ENCODE measurements around the gene ZNF652. TPM values are rescaled to one million over a fixed set of nuclear protein-coding genes. Genes with fewer than 3 reads are reported as not detected.

Gene ZNF652
- total RNA-seq, 4 donors from 2014 or later: 36.5 to 56.1 (median 42.5) TPM

DNA sequence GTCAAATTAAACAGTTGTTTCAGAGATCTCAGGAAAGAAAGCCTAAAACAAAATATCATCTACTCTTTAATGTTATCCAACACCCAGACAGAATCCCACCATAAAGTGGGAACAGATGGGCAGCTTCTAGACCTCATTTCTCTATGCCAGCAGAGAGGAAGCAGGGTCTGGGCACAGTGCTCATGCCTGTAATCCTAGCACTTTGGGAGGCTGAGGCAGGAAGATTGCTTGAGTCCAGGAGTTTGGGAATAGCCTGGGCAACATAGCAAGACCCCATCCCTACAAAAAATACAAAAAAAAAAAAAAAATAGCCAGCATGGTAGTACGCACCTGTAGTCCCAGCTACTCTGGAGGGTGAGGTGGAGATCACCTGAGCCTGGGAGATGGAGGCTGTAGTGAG lies 13.5 kb upstream of the ZNF652 start:
- H3K9me3 ChIP-seq: no peaks in the 10 kb centered on the region
- no peaks in the 10 kb centered on the region for H3K36me3 ChIP-seq
- no peak overlapping the region for H3K4me3 ChIP-seq
- H3K27me3 ChIP-seq: no peaks in the 10 kb centered on the region
- no peak overlapping the region for H3K27ac ChIP-seq
- DNase-seq: peak in 1 of 3 donors; percentile 2
- no peaks in the 10 kb centered on the region for H3K4me1 ChIP-seq
- TF ChIP-seq CTCF (IDR thresholded peaks at IDR 0.05) (no peak), POLR2A (IDR thresholded peaks at IDR 0.05) (no peak)

- H3K9me3 ChIP-seq: no peaks in the 10 kb centered on the region
- TF ChIP-seq CTCF (IDR thresholded peaks at IDR 0.05) (no peak), POLR2A (IDR thresholded peaks at IDR 0.05) (no peak)
- DNase-seq: no peak
Observed at GRCh38 chr17:49373115-49373514, 11.1 kb upstream of the ZNF652 start.

DNA sequence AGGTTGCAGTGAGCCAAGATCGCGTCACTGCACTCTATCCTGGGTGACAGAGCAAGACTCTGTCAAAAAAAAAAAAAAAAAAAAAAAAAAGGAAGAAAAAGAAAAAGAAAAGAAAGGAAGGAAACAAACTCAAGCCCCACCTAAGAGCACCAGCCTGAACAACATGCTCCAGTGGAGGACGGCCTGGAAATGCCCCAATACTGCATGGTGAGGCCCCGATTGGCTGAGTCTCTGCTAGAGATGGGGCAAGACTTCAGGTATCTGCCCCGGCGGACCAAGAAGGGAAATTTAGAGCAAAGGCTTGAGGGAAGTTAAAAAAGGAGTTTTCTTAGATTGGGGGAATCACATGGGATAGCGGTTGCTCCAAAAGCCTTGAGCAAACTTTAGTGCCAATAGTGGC lies 10.4 kb upstream of the ZNF652 start:
- Histone ChIP-seq H3K27ac (no peak overlapping the region), H3K36me3 (no peaks in the 10 kb centered on the region), H3K4me3 (no peak overlapping the region), H3K4me1 (no peaks in the 10 kb centered on the region), H3K27me3 (no peaks in the 10 kb centered on the region), H3K9me3 (no peaks in the 10 kb centered on the region)
- no peak for TF ChIP-seq CTCF (IDR thresholded peaks at IDR 0.05)
- TF ChIP-seq POLR2A (IDR thresholded peaks at IDR 0.05): no peak
- DNase-seq: peak in 1 of 3 donors; percentile 47

More at GRCh38 chr17:49373115-49373514, 11.1 kb upstream of the ZNF652 start:
- H3K27ac ChIP-seq: no peak overlapping the region
- H3K4me1 ChIP-seq: no peaks in the 10 kb centered on the region
- H3K4me3 ChIP-seq: no peak overlapping the region
- H3K27me3 ChIP-seq: no peaks in the 10 kb centered on the region
- H3K36me3 ChIP-seq: no peaks in the 10 kb centered on the region

DNA sequence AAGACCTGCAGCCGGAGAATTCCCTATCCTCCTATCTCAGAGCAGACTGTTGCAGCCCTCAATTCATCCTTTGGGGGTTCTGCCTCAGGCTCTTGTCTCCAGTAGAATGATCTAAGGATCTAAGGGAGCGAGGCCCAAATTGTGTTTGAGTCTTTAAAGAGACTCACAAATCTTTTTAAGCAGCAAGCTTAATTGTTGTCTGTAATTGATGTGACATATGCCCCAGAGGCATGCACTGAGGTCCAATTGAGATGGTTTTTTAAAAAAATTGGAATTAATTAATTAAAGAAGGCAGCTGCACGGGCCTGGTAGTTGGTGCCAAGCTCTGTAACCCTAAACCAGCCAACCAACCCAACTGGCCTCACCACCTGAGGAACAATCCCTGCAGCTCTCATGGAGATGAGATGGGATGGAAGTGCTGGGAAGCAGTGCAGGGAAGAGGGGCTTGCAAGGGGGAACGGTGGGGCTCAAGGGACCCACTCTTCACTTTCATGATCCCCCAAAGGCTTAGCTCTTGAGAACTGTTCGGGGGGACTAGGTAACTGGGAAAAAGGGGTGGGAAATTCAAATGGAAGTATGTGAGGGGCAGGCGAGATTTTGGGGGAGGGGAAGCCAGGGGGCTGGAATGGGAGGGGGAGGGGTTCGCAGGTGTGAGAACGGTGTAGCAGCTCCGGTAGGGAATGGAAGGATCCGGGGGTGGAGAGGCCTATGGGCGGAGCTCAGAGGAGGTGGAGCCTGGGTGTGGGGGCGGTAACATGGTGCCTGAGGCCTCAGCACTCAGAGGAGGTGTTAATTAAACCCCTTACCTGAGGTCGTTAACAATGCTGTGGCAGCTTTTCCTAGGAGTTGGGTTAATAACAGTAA lies 9.2 kb upstream of the ZNF652 start:
- no peak overlapping the region for H3K27ac ChIP-seq
- TF ChIP-seq CTCF (IDR thresholded peaks at IDR 0.05) (no peak), POLR2A (IDR thresholded peaks at IDR 0.05) (no peak)

DNA sequence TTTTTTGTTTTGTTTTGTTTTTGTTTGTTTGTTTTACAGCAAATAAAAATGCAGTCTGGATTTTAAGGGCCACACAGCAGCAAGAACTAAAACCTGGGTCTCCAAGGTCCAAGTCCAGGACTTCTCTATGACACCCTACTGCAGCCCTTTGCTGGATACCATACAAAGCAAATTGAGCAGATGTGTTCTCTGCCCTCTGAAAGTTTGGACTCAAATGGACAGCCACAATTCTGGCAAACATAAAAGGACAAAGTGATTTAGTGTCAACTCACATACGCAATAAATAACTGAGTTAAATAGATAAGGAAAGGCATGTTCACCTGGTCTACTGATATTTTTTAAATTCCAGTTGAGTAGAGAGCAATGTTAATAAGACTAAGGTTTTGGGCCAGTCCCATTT lies 7.7 kb upstream of the ZNF652 start:
- TF ChIP-seq POLR2A (IDR thresholded peaks at IDR 0.05) (no peak), CTCF (IDR thresholded peaks at IDR 0.05) (no peak)
- H3K9me3 ChIP-seq: no peaks in the 10 kb centered on the region
- no peak overlapping the region for H3K27ac ChIP-seq
- no peaks in the 10 kb centered on the region for H3K4me1 ChIP-seq
- no peaks in the 10 kb centered on the region for H3K36me3 ChIP-seq
- DNase-seq: no peak
- no peak overlapping the region for H3K4me3 ChIP-seq
- H3K27me3 ChIP-seq: no peaks in the 10 kb centered on the region

More for the DNA sequence above, 9.2 kb upstream of the ZNF652 start:
- Histone ChIP-seq H3K36me3 (no peaks in the 10 kb centered on the region), H3K9me3 (no peaks in the 10 kb centered on the region), H3K4me1 (no peaks in the 10 kb centered on the region), H3K27me3 (no peaks in the 10 kb centered on the region), H3K4me3 (no peak overlapping the region)
- DNase-seq: peak in 1 of 3 donors; percentile 36

All from Peyer's patch (tissue), 4 donors.